ENCODE results near the gene TNP2.
A peak's percentile ranks its signal among the peaks of the same experiment; 100 is the strongest.

The TNP2 gene

DNA sequence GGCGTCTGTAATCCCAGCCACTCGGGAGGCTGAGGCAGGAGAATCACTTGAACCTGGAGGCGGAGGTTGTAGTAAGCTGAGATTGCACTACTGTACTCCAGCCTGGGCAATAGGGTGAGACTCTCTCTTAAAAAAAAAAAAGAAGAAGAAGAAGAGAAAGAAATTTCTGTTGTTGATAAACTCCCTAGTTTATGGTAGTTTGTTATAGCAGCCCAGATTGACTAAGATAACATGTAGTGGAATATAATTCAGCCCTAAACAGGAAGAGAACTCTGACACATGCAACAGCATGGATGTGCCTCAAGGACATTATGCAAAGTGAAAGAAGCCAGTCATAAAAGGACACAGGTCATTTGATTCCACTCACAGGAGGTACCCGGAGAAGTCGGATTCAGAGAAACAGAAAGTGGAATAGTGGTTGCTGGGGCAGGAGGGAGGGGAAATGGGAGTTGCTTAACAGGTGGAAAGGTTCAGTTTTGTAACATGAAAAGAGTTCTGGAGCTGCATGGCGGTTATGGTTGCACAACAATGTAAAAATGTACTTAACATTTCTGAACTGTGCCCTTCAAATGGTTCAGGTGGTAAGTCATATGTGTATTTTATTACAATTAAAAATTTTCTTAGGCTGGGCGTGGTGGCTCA lies 38.0 kb upstream of the TNP2 start:
- H3K9me2 ChIP-seq (ENCODE audit: low read depth, low read length): no peaks in the 10 kb centered on the region
- no peaks in the 10 kb centered on the region for H3K27me3 ChIP-seq (ENCODE audit: insufficient read depth, low read length)
- H2AFZ ChIP-seq (ENCODE audit: low read length): no peak overlapping the region
- H3K79me2 ChIP-seq (ENCODE audit: insufficient read depth, low read length): no peaks in the 10 kb centered on the region
- H3K4me1 ChIP-seq (ENCODE audit: insufficient read depth, low read length, severe bottlenecking): peaks cover 53% of the 10 kb centered on the region
- no peaks in the 10 kb centered on the region for H4K20me1 ChIP-seq (ENCODE audit: insufficient read depth, low read length)
- TF ChIP-seq EZH2 (IDR thresholded peaks at IDR 0.05; ENCODE audit: borderline replicate concordance, low read length) (no peak), CTCF (IDR thresholded peaks at IDR 0.05; ENCODE audit: low read length) (no peak)
- no peaks in the 10 kb centered on the region for H3F3A ChIP-seq (ENCODE audit: insufficient read depth, low read length)
- peaks cover 12% of the 10 kb centered on the region; the same call in 1 of the 2 replicates for H3K9me3 ChIP-seq (ENCODE audit: low read length)
- H3K9ac ChIP-seq (ENCODE audit: low read length): no peak overlapping the region
- H3K36me3 ChIP-seq (ENCODE audit: insufficient read depth, low read length): no peaks in the 10 kb centered on the region
- no peak overlapping the region for H3K4me2 ChIP-seq (ENCODE audit: low read length)
- no peak overlapping the region for H3K4me3 ChIP-seq (ENCODE audit: low read depth, low read length, poor library complexity, severe bottlenecking)
- H3K27ac ChIP-seq (ENCODE audit: low read depth, low read length, poor library complexity, severe bottlenecking): no peak overlapping the region

- H3K27me3 ChIP-seq (ENCODE audit: insufficient read depth, low read length): no peaks in the 10 kb centered on the region
- no peaks in the 10 kb centered on the region for H3K9me2 ChIP-seq (ENCODE audit: low read depth, low read length)
- TF ChIP-seq CTCF (IDR thresholded peaks at IDR 0.05; ENCODE audit: low read length): no peak
- no peak for TF ChIP-seq EZH2 (IDR thresholded peaks at IDR 0.05; ENCODE audit: borderline replicate concordance, low read length)
- no peaks in the 10 kb centered on the region for H3K79me2 ChIP-seq (ENCODE audit: insufficient read depth, low read length)
- peaks cover 47% of the 10 kb centered on the region for H3K4me1 ChIP-seq (ENCODE audit: insufficient read depth, low read length, severe bottlenecking)
- no peak overlapping the region for H3K9ac ChIP-seq (ENCODE audit: low read length)
- H2AFZ ChIP-seq (ENCODE audit: low read length): no peak overlapping the region
- H3K36me3 ChIP-seq (ENCODE audit: insufficient read depth, low read length): no peaks in the 10 kb centered on the region
- H3F3A ChIP-seq (ENCODE audit: insufficient read depth, low read length): no peaks in the 10 kb centered on the region
- no peak overlapping the region for H3K4me2 ChIP-seq (ENCODE audit: low read length)
- no peaks in the 10 kb centered on the region for H4K20me1 ChIP-seq (ENCODE audit: insufficient read depth, low read length)
- H3K27ac ChIP-seq (ENCODE audit: low read depth, low read length, poor library complexity, severe bottlenecking): no peak overlapping the region
- no peak overlapping the region for H3K4me3 ChIP-seq (ENCODE audit: low read depth, low read length, poor library complexity, severe bottlenecking)
- peaks cover 12% of the 10 kb centered on the region; the same call in 1 of the 2 replicates for H3K9me3 ChIP-seq (ENCODE audit: low read length)
Observed at GRCh38 chr16:11306381-11306780, 37.3 kb upstream of the TNP2 start.

- no peaks in the 10 kb centered on the region for H3K36me3 ChIP-seq (ENCODE audit: insufficient read depth, low read length)
- no peaks in the 10 kb centered on the region for H3K79me2 ChIP-seq (ENCODE audit: insufficient read depth, low read length)
- no peaks in the 10 kb centered on the region for H3K9me2 ChIP-seq (ENCODE audit: low read depth, low read length)
- H3K4me3 ChIP-seq (ENCODE audit: low read depth, low read length, poor library complexity, severe bottlenecking): no peak overlapping the region
- no peaks in the 10 kb centered on the region for H4K20me1 ChIP-seq (ENCODE audit: insufficient read depth, low read length)
- H3K4me2 ChIP-seq (ENCODE audit: low read length): no peak overlapping the region
- H3K9ac ChIP-seq (ENCODE audit: low read length): no peak overlapping the region; the same call in 1 of the 2 replicates
- no peak overlapping the region for H2AFZ ChIP-seq (ENCODE audit: low read length)
- no peak for TF ChIP-seq EZH2 (IDR thresholded peaks at IDR 0.05; ENCODE audit: borderline replicate concordance, low read length)
- no peak for TF ChIP-seq CTCF (IDR thresholded peaks at IDR 0.05; ENCODE audit: low read length)
- H3K27me3 ChIP-seq (ENCODE audit: insufficient read depth, low read length): no peaks in the 10 kb centered on the region
- no peaks in the 10 kb centered on the region for H3F3A ChIP-seq (ENCODE audit: insufficient read depth, low read length)
- H3K4me1 ChIP-seq (ENCODE audit: insufficient read depth, low read length, severe bottlenecking): peaks cover 35% of the 10 kb centered on the region
- H3K27ac ChIP-seq (ENCODE audit: low read depth, low read length, poor library complexity, severe bottlenecking): peak overlapping the region; percentile 81
- H3K9me3 ChIP-seq (ENCODE audit: low read length): peaks cover 10% of the 10 kb centered on the region; the same call in 1 of the 2 replicates
Observed at GRCh38 chr16:11303405-11304138, 34.4 kb upstream of the TNP2 start.
